Non-pigmented ciliary epithelial cell (primary cell): Measurements from ENCODE around the gene PAH.

Experiments
- DNase-seq: peaks from one replicate; pipeline ENCODE4 v3.0.0-alpha.2; 2010; ENCODE audit warnings: low read depth

The PAH gene

DNA sequence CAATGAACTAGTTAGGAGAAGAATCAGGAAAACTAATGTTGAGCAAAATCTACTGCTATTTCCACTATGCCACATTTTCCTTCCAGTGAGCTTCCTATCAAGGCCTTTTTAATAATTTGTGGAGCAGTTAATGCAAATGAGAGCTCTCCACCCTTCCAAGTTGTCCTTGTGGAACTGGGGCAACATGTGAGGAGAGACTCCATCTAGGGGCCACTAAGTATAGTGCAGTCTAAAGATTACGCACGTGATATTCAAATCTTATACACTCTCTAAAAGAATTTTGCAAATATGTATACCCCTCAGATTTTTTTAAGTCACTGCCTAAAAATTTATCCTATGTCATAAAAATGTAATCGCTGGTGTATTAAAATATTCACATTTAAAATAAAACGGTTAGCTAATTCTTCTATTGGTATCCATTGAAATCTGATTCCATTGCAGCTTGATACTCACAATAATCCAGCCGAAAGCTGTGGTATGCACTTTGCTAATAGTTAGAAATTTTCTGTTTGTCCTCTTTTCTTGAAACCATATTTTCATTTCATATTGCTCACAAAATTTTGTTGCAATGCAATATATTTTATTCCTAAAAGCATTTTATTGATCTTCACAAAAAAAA, 100.1 kb downstream of the PAH start:
- peak; percentile 1 for DNase-seq

DNA sequence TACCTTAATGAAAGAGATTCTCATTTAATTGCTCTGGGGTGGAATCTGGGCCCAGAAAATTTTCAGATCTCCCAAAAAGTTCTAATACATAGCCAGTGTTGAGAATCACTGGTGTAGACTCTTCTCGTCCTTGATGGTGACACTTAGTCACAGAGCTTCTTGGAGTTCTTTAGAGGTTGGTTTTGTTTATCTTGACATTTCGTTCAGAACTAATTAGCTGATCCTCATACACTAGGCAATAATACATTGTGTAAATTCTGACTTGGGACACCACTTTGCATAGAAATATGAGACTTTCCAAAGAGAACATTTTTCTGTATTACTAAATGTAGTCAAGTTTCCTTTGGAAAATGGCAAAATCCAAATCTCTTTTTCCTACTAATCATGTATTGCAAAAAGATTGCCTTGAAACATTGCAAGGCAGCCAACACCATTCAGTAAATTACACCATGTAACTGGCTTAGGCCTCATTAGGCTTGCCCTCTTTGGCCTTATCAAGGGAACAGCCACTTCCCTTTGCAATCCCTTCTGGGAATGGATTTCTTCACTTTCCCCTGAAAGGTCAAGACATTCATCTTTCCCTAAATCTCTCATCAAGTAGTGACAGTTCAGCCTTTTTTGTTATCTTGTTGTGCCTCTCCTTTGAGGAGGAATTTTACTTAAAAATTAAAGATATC, 102.2 kb downstream of the PAH start:
- DNase-seq, result no peak

GRCh38 chr12:102812344-102812743, 104.7 kb downstream of the PAH start:
- DNase-seq, result no peak

DNA sequence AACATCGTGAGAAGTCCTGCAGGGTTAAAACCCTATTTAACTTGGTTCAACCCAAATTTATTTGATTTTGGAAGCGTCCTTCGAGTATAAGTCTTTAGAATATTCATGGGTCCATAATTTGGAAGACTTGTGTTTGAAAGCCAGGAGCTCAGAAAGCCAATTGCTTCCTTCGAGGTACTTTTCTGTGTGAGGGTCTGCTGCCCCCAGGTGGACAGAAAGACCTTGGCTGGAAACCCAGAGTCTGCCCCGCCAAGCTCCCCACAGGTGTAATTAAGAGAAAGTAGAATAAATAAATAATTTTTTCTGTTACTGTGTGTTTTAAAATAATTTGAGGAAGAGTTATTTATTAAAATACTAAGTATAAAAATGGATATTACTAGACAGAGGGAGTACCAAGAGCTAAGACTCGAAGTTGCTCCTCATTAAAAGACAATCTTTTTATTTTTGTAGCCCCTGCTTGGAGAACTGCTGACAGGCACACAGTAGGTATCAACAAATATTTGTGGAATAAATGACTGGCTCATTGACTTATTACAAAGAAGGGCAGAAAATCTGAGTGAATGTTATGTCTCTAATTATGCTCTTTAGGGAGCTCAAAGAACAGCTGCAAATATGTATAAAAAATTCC, 105.8 kb downstream of the PAH start:
- DNase-seq, result no peak

GRCh38 chr12:102808412-102808811, 108.6 kb downstream of the PAH start:
- no peak for DNase-seq

DNA sequence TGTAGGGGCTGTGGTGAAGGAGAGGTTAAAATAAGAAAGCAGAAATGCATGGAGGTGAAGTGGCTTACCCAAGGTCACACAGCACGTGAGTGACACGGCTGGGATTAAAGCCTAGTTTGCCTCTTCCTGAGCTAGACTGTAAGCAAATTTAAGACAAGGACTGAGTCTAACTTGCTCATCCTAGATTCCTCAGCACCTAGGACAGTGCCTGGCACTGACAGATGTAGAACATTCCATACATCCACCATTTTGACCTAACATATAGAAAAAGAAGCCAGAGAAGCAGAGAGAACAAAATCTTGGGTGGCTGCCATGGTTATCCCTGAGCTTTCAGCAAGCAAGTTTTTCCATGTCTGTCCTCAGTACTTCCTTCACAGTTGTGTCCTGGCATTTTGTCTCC, 110.5 kb downstream of the PAH start:
- no peak for DNase-seq

GRCh38 chr12:102806110-102806509, 110.9 kb downstream of the PAH start:
- no peak for DNase-seq

DNA sequence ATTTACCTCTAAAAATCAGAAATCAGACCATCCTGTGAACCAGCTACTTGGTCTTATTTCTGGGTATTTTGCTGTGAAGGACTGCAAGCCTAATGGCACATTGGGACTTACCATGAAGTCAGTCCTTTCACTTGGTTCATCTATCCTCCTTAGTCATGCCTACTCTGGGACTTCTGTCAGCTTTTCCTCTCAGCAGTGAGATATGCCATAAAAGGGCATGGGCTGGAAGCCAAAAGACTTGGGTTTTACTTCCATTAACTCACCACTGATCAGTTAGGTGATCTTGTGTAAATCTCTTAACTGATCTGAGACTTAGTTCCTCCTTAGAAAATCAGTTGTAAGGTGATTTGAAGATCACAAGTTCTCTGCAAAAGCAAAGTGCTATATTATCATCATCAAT, 116.5 kb downstream of the PAH start:
- no peak for DNase-seq

GRCh38 chr12:102799229-102799628, 117.8 kb downstream of the PAH start:
- no peak for DNase-seq

GRCh38 chr12:102797528-102797927, 119.5 kb downstream of the PAH start:
- no peak for DNase-seq

DNA sequence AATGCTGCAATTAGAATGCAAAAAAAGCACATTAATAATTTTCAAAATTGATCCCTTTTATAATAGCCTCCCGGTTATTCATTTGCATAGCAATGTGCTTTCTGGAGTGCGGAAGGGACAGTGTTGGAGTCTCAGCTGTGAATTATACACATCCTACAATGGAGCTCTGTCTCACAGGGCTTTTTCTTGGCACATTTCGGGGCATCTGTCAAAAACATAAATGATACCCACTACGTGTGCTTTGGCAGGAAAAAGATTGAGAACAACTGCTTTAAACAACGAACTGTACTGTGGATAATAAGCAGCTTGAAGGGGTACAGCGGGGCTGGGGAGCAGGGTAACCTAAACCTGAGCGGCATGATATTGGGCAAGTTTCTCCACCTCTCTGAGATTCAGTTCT, 123.1 kb downstream of the PAH start:
- no peak for DNase-seq
